ENCODE measurements around the gene TST.
A peak's percentile ranks its signal among the peaks of the same experiment; 100 is the strongest.

TST gene

DNA sequence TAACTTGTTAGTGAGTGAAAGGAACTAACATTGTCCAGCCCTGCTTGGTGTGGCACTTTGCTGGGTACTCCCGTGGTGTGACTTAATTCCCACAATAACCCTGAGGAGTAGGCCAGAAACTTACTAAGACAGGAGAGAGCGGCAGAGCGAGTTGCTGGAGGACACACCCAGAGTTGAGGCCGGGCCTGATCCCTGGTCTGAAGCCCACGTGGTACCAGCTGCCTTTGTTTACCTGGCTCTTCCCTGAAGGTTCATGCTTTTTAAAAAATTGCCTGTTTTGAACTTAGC, 889 bp upstream of the TST start:
- peak in 1 of 2 experiments; percentile 42 for DNase-seq (ENCODE audit: low read depth in 1 of 2, low spot score in 1 of 2)
- Histone ChIP-seq H3K27me3 (ENCODE audit: insufficient read depth, poor library complexity, severe bottlenecking) (no peaks in the 10 kb centered on the region), H3K4me3 (replicated peaks; ENCODE audit: insufficient read depth, low read length) (peak overlapping the region; percentile 83), H3K27ac (replicated peaks) (peak overlapping the region; percentile 86)
- TF ChIP-seq GABPA (IDR thresholded peaks at IDR 0.05; ENCODE audit: low read depth), result no peak
- TF ChIP-seq, protein P1, sequence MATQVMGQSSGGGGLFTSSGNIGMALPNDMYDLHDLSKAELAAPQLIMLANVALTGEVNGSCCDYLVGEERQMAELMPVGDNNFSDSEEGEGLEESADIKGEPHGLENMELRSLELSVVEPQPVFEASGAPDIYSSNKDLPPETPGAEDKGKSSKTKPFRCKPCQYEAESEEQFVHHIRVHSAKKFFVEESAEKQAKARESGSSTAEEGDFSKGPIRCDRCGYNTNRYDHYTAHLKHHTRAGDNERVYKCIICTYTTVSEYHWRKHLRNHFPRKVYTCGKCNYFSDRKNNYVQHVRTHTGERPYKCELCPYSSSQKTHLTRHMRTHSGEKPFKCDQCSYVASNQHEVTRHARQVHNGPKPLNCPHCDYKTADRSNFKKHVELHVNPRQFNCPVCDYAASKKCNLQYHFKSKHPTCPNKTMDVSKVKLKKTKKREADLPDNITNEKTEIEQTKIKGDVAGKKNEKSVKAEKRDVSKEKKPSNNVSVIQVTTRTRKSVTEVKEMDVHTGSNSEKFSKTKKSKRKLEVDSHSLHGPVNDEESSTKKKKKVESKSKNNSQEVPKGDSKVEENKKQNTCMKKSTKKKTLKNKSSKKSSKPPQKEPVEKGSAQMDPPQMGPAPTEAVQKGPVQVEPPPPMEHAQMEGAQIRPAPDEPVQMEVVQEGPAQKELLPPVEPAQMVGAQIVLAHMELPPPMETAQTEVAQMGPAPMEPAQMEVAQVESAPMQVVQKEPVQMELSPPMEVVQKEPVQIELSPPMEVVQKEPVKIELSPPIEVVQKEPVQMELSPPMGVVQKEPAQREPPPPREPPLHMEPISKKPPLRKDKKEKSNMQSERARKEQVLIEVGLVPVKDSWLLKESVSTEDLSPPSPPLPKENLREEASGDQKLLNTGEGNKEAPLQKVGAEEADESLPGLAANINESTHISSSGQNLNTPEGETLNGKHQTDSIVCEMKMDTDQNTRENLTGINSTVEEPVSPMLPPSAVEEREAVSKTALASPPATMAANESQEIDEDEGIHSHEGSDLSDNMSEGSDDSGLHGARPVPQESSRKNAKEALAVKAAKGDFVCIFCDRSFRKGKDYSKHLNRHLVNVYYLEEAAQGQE (IDR thresholded peaks at IDR 0.05; ENCODE audit: insufficient replicate concordance, low read depth), result no peak

DNA sequence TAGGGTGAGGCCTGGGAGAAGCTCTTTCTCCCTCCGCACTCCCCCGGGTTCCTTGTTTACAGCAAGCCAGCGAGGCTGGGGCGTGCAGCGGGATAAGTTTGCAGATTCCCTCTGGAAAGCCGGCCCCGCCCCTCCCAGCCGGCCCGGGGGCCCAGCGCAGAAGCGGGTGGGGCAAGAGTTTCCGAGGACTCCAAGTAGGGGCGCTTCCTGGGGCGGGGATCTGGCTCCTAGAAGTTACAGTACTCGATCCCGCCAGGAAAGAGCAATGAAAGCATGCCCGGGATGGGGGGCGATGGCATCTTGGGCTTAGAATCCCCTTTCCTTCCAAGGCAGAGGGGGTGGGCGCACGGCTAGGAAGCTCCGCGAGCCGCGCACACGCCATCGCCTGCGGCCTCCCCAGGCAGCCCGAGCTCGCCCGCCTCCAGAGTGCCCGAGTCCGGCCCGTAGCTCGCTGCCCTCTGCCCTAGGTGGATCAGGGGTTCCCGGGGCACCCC, 385 bp downstream of the TST start:
- Histone ChIP-seq H3K27ac (replicated peaks) (peak overlapping the region; percentile 76), H3K4me3 (replicated peaks; ENCODE audit: insufficient read depth, low read length) (peak overlapping the region; percentile 90), H3K27me3 (ENCODE audit: insufficient read depth, poor library complexity, severe bottlenecking) (no peaks in the 10 kb centered on the region)
- DNase-seq (ENCODE audit: low read depth in 1 of 2, low spot score in 1 of 2), result peak in 1 of 2 experiments; percentile 54
- TF ChIP-seq, protein P1 (IDR thresholded peaks at IDR 0.05; ENCODE audit: insufficient replicate concordance, low read depth), result no peak
- TF ChIP-seq GABPA (IDR thresholded peaks at IDR 0.05; ENCODE audit: low read depth) (no peak), POLR2AphosphoS5 (IDR thresholded peaks at IDR 0.05; ENCODE audit: low read depth) (no peak; the same call in 1 of the 2 replicates), SPI1 (IDR thresholded peaks at IDR 0.05; ENCODE audit: borderline replicate concordance, low read depth) (no peak)
- TF ChIP-seq, protein P2, sequence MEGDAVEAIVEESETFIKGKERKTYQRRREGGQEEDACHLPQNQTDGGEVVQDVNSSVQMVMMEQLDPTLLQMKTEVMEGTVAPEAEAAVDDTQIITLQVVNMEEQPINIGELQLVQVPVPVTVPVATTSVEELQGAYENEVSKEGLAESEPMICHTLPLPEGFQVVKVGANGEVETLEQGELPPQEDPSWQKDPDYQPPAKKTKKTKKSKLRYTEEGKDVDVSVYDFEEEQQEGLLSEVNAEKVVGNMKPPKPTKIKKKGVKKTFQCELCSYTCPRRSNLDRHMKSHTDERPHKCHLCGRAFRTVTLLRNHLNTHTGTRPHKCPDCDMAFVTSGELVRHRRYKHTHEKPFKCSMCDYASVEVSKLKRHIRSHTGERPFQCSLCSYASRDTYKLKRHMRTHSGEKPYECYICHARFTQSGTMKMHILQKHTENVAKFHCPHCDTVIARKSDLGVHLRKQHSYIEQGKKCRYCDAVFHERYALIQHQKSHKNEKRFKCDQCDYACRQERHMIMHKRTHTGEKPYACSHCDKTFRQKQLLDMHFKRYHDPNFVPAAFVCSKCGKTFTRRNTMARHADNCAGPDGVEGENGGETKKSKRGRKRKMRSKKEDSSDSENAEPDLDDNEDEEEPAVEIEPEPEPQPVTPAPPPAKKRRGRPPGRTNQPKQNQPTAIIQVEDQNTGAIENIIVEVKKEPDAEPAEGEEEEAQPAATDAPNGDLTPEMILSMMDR (IDR thresholded peaks at IDR 0.05; ENCODE audit: insufficient read depth, low read length), result no peak

DNA sequence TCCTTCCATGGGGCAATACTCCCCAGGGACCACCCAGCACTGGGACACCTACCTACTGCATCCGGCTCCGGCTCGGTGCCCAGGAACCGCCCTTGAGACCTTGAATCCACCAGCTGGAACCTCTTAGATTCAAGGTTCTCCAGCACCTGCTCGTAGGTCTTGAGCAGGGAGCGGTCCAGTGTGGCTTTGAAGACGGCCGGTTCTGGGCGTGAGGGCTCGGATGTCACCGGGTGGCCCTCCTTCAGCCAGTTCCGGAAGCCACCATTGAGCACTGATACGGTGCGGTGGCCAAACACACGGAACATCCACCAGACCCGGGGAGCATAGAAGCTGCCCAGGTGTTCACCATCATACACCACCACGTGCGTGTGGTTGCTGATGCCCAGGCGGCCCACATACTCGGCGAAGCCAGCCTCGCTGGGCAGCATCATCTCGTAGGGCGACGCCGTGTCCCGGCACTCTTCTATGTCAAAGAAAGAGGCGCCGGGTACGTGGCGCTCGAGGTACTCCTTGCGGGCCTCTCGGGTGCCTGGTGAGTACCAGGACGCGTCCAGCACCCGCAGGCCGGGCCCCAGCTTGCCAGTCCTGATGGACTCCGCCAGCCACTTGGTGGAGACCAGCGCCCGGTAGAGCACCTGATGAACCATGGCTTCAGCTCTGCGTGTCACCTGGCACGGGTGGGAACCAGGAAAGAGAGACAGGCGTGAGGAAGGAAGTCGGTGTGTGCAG, 997 bp downstream of the TST start:
- Histone ChIP-seq H3K4me3 (replicated peaks; ENCODE audit: insufficient read depth, low read length) (peak overlapping the region; percentile 90), H3K27ac (replicated peaks) (peak overlapping the region; percentile 76), H3K27me3 (ENCODE audit: insufficient read depth, poor library complexity, severe bottlenecking) (no peaks in the 10 kb centered on the region)
- peak in 1 of 2 experiments; percentile 31 for DNase-seq (ENCODE audit: low read depth in 1 of 2, low spot score in 1 of 2)
- TF ChIP-seq SPI1 (IDR thresholded peaks at IDR 0.05; ENCODE audit: borderline replicate concordance, low read depth), result peak; percentile 54; the same call in 1 of the 2 replicates
- TF ChIP-seq, protein P2 (IDR thresholded peaks at IDR 0.05; ENCODE audit: insufficient read depth, low read length), result no peak

DNA sequence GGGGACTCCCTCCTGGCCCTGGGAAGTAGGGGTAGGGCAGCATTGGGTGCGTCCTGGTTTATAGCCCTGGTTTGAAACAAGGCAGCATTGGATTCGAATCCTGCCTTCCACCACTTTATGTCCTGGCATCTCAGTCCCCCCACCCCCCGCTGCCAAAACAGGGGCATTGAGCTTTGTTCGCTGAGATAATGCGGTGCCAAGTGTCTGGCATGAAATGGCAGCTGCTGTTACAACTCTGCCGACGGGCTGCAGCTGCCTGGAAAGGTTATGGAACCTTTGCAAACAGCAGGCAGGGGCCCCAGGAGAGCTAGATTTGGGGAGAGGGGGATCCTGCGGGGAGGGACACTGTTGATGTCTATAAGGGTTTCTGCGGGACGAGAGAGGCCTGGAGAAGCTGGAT, 1.9 kb downstream of the TST start:
- TF ChIP-seq, protein P2 (IDR thresholded peaks at IDR 0.05; ENCODE audit: insufficient read depth, low read length), result no peak
- TF ChIP-seq, protein P1 (IDR thresholded peaks at IDR 0.05; ENCODE audit: insufficient replicate concordance, low read depth), result no peak
- TF ChIP-seq POLR2AphosphoS5 (IDR thresholded peaks at IDR 0.05; ENCODE audit: low read depth) (no peak), SPI1 (IDR thresholded peaks at IDR 0.05; ENCODE audit: borderline replicate concordance, low read depth) (no peak), GABPA (IDR thresholded peaks at IDR 0.05; ENCODE audit: low read depth) (no peak)
- H3K27me3 ChIP-seq (ENCODE audit: insufficient read depth, poor library complexity, severe bottlenecking), result no peaks in the 10 kb centered on the region
- no peak overlapping the region for H3K4me3 ChIP-seq (replicated peaks; ENCODE audit: insufficient read depth, low read length)
- H3K27ac ChIP-seq (replicated peaks), result no peak overlapping the region
- DNase-seq (ENCODE audit: low read depth in 1 of 2, low spot score in 1 of 2), result no peak
